Subcutaneous adipose tissue (tissue), 4 donors: ENCODE results near the gene SELE. TPM values are rescaled to one million over a fixed set of nuclear protein-coding genes. Genes with fewer than 3 reads are reported as not detected.

Experiments used
- total RNA-seq, 4 donors: library from RNA; depleted of rRNA; stranded (reverse); fragments of >200 nt; gene quantifications; one replicate each; pipeline ENCODE4 v1.1.0, GENCODE V29; 2016
- TF ChIP-seq, protein P1 (sequence below): fragments of 450-650 bp; IDR thresholded peaks from one replicate; pipeline ENCODE4 v1.5.1; 2016; ENCODE audit warnings: low read depth, mild to moderate bottlenecking, control low read depth, antibody characterized with exemption, moderate library complexity

SELE gene
- total RNA-seq, 4 donors from 2014 or later: 0.19 to 1.8 (median 0.33) TPM; not detected in 1

DNA sequence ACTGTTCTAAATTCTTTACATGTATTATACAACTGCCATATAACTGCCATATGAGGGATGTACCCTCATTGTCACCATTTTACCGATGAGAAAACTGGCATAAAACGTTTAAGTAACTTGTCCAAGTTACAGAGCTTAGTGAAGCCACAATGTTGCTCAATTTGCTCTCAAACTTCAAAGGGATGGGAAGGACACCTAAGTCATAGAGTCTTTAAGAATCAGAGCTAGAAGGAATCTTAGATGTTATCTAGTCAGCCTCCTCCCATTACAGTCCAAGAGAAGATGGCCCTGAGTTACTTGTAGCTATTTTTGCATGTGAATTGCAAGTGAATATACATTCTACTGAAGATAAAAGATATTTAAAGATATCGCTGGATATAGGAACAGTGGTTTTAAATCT, 54.2 kb downstream of the SELE start:
- TF ChIP-seq, protein P1, sequence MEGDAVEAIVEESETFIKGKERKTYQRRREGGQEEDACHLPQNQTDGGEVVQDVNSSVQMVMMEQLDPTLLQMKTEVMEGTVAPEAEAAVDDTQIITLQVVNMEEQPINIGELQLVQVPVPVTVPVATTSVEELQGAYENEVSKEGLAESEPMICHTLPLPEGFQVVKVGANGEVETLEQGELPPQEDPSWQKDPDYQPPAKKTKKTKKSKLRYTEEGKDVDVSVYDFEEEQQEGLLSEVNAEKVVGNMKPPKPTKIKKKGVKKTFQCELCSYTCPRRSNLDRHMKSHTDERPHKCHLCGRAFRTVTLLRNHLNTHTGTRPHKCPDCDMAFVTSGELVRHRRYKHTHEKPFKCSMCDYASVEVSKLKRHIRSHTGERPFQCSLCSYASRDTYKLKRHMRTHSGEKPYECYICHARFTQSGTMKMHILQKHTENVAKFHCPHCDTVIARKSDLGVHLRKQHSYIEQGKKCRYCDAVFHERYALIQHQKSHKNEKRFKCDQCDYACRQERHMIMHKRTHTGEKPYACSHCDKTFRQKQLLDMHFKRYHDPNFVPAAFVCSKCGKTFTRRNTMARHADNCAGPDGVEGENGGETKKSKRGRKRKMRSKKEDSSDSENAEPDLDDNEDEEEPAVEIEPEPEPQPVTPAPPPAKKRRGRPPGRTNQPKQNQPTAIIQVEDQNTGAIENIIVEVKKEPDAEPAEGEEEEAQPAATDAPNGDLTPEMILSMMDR: no peak

GRCh38 chr1:169676001-169676400, 57.9 kb downstream of the SELE start:
- TF ChIP-seq, protein P1: no peak

Other genes with a start within 250 kb of the SELE start
- 10 to 100 TPM; 26.2 to 79.7 (median 41.4) TPM for gene SLC19A2, start 248.1 kb downstream of the SELE start, total RNA-seq
- 10 to 100 TPM in 2 of 4 donors, 1 to 10 TPM in 2; 2.3 to 16.3 (median 8.2) TPM for gene F5, start 147.6 kb downstream of the SELE start, total RNA-seq
- gene SELP, start 104.0 kb downstream of the SELE start, total RNA-seq: 10 to 100 TPM in 2 of 4 donors, 1 to 10 TPM in 2; 5.1 to 15.0 (median 9.6) TPM
- 1 to 10 TPM in 3 of 4 donors, under 1 TPM in 1; 0.75 to 2.7 (median 1.7) TPM for gene SELL, start 22.5 kb downstream of the SELE start, total RNA-seq
- 1 to 10 TPM; 3.6 to 6.2 (median 5.1) TPM for gene METTL18, start 60.8 kb upstream of the SELE start, total RNA-seq
- 10 to 100 TPM in 3 of 4 donors, 1 to 10 TPM in 1; 8.7 to 15.2 (median 12.6) TPM for gene SCYL3, start 159.8 kb upstream of the SELE start, total RNA-seq